LNCaP clone FGC (cell line): Measurements from ENCODE around the gene ABCG8.

ENCODE experiments used
- DNase-seq: peaks from one replicate; pipeline ENCODE4 v3.0.0-alpha.2; 2011; ENCODE audit warnings: low read depth
- H3K4me3 ChIP-seq: 2 replicates; pipeline ENCODE4 v1.5.1; 2011; ENCODE audit warnings: mild to moderate bottlenecking, low read depth, low read length, control low read depth
- TF ChIP-seq, protein P1 (sequence below): IDR thresholded peaks from 2 replicates; pipeline ENCODE4 v1.5.1; 2012; ENCODE audit warnings: mild to moderate bottlenecking; ENCODE audit not compliant: control insufficient read depth, insufficient read depth; ENCODE audit errors: extremely low read depth

Gene ABCG8

DNA sequence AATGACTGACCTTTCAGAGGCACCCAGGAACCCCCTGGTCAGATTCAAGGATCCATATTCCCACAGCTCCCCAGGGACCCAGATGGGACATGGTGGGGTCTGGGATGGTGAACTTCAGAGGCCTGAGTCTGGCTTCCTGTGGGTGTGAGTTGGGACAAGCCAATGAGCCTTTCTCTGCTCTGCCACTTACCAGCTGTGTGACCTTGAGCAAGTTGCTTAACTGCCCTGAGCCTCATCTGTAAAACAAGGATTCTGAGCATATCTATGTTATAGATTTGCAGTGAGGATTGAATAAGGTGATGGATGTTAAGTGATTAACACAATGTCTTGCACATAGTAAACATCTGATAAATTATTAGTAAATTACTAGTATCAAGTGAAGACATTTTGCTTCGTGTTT, 6.4 kb downstream of the ABCG8 start:
- TF ChIP-seq, protein P1, sequence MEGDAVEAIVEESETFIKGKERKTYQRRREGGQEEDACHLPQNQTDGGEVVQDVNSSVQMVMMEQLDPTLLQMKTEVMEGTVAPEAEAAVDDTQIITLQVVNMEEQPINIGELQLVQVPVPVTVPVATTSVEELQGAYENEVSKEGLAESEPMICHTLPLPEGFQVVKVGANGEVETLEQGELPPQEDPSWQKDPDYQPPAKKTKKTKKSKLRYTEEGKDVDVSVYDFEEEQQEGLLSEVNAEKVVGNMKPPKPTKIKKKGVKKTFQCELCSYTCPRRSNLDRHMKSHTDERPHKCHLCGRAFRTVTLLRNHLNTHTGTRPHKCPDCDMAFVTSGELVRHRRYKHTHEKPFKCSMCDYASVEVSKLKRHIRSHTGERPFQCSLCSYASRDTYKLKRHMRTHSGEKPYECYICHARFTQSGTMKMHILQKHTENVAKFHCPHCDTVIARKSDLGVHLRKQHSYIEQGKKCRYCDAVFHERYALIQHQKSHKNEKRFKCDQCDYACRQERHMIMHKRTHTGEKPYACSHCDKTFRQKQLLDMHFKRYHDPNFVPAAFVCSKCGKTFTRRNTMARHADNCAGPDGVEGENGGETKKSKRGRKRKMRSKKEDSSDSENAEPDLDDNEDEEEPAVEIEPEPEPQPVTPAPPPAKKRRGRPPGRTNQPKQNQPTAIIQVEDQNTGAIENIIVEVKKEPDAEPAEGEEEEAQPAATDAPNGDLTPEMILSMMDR: no peak
- DNase-seq: no peak
- no peak overlapping the region for H3K4me3 ChIP-seq

- TF ChIP-seq, protein P1: no peak
- no peak for DNase-seq
- H3K4me3 ChIP-seq: no peak overlapping the region
Observed at GRCh38 chr2:43846140-43846793, 7.5 kb downstream of the ABCG8 start.

DNA sequence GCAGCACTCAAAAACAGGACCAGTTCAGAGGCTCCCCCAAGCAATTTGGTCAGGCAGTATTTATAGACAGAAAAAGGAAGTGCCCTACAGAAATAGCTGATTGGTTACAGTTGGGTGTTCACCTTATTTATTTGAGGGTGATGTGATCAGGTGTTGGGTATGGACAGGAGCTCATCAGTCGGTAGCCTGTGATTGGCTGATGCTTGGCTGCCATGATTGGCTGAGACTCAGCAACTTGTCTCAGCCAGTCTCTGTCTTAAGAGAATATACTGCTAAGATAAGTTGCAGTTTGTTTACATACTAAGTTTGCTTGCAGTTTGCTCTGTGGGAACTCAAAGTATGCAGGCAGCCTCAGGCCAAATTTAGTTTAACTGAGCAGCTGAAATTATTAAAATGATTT, 9.4 kb downstream of the ABCG8 start:
- peak; percentile 13 for DNase-seq
- H3K4me3 ChIP-seq: no peak overlapping the region
- TF ChIP-seq, protein P1: no peak

GRCh38 chr2:43851011-43851980, 12.5 kb downstream of the ABCG8 start:
- DNase-seq: no peak
- TF ChIP-seq, protein P1: no peak
- no peak overlapping the region for H3K4me3 ChIP-seq

DNA sequence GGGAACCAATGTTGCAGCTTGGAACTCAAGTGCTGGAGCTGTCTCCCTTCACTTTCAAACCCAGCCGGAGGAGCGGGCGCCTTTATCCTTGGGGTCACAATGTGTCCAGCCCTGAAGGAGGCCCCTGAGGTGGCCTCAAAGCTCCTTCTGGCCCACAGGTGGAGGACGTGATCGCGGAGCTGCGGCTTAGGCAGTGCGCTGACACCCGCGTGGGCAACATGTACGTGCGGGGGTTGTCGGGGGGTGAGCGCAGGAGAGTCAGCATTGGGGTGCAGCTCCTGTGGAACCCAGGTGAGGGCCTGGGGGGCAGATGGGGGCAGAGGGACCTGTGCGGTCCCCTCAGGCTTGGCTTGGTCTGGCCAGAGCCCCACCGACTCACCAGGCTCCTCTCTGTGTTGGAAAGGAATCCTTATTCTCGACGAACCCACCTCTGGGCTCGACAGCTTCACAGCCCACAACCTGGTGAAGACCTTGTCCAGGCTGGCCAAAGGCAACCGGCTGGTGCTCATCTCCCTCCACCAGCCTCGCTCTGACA, 13.5 kb downstream of the ABCG8 start:
- TF ChIP-seq, protein P1: no peak
- H3K4me3 ChIP-seq: no peak overlapping the region
- DNase-seq: no peak

- no peak for DNase-seq
Observed at GRCh38 chr2:43853141-43854081, 14.6 kb downstream of the ABCG8 start.

More at GRCh38 chr2:43853141-43854081, 14.6 kb downstream of the ABCG8 start:
- H3K4me3 ChIP-seq: no peak overlapping the region
- TF ChIP-seq, protein P1: no peak
